IMR-90 (cell line): ENCODE results near the gene CLDN15. TPM values are rescaled to one million over a fixed set of nuclear protein-coding genes. Genes with fewer than 3 reads are reported as not detected.

Experiments used
- ATAC-seq: fragments of 200-7000 bp; cut with Tn5 transposase; 2 replicates; pipeline ENCODE4 v1.9.1; 2020; ENCODE audit warnings: low read depth, mild to moderate bottlenecking, moderate library complexity
- BruUV-seq: library from RNA; stranded (reverse); fragments of 400-500 nt; replicated peaks from 2 replicates; lab custom pipeline; 2021; lab: Mats Ljungman, UMichigan
- CTCF ChIA-PET: fragments of 300-600 bp; formaldehyde crosslinking; extraction: SDS; loops from one replicate; lab custom pipeline; 2021; ENCODE audit warnings: antibody characterized with exemption; lab: Yijun Ruan, JAX
- POLR2A ChIA-PET: fragments of 300-600 bp; sonication (Branson Sonifier 250); formaldehyde crosslinking; loops from one replicate; lab custom pipeline; 2022; ENCODE audit warnings: antibody characterized with exemption; ENCODE audit not compliant: unreplicated experiment; lab: Charles Lee
- DNase-seq: peaks from one replicate; pipeline ENCODE4 v3.0.0; 2013
- H2AFZ ChIP-seq: replicated peaks from 2 replicates; pipeline ENCODE3; 2013; ENCODE audit warnings: low read length, mild to moderate bottlenecking; ENCODE audit not compliant: poor library complexity
- H2AK5ac ChIP-seq: 2 replicates; pipeline ENCODE4 v1.6.1; 2013; ENCODE audit warnings: low read depth, low read length, inconsistent platforms
- H2AK9ac ChIP-seq: replicated peaks from 2 replicates; pipeline ENCODE3; 2013; ENCODE audit warnings: mild to moderate bottlenecking, low read depth, low read length, moderate library complexity; ENCODE audit not compliant: poor library complexity
- H2BK120ac ChIP-seq: 2 replicates; pipeline ENCODE4 v1.6.1; 2013; ENCODE audit warnings: low read depth, low read length, inconsistent platforms
- H2BK15ac ChIP-seq: 3 replicates; pipeline ENCODE4 v1.6.1; 2013; ENCODE audit warnings: low read depth, low read length, inconsistent platforms
- H2BK20ac ChIP-seq: 2 replicates; pipeline ENCODE4 v1.6.1; 2013; ENCODE audit warnings: low read depth, mild to moderate bottlenecking, inconsistent platforms, low read length, moderate library complexity
- H2BK5ac ChIP-seq: 2 replicates; pipeline ENCODE4 v1.6.1; 2013; ENCODE audit warnings: mild to moderate bottlenecking, low read depth, low read length, inconsistent platforms; ENCODE audit not compliant: poor library complexity, severe bottlenecking
- H3K14ac ChIP-seq: replicated peaks from 2 replicates; pipeline ENCODE4 v1.6.1; 2013; ENCODE audit warnings: low read depth, low read length, inconsistent platforms
- H3K18ac ChIP-seq: 2 replicates; pipeline ENCODE4 v1.6.1; 2013; ENCODE audit warnings: low read depth, low read length, control low read depth
- H3K23ac ChIP-seq: 2 replicates; pipeline ENCODE4 v1.6.1; 2013; ENCODE audit warnings: low read depth, low read length, inconsistent platforms
- H3K27ac ChIP-seq: 2 replicates; pipeline ENCODE4 v1.5.1; 2013; ENCODE audit warnings: mild to moderate bottlenecking, control low read depth, low read length; ENCODE audit not compliant: insufficient read depth
- H3K27me3 ChIP-seq: 2 replicates; pipeline ENCODE4 v1.6.1; 2013; ENCODE audit warnings: low read length; ENCODE audit not compliant: control insufficient read depth, insufficient read depth
- H3K36me3 ChIP-seq: 2 replicates; pipeline ENCODE4 v1.6.1; 2013; ENCODE audit warnings: low read length, mixed read lengths; ENCODE audit not compliant: control insufficient read depth, insufficient read depth
- H3K4ac ChIP-seq: 2 replicates; pipeline ENCODE4 v1.6.1; 2013; ENCODE audit warnings: low read depth, low read length, inconsistent platforms
- H3K4me1 ChIP-seq: 2 replicates; pipeline ENCODE4 v1.6.1; 2013; ENCODE audit warnings: low read length, mixed read lengths; ENCODE audit not compliant: control insufficient read depth, insufficient read depth
- H3K4me2 ChIP-seq: 2 replicates; pipeline ENCODE4 v1.6.1; 2013; ENCODE audit warnings: low read depth, mild to moderate bottlenecking, control low read depth, low read length, moderate library complexity
- H3K4me3 ChIP-seq: 2 replicates; pipeline ENCODE4 v1.5.1; 2013; ENCODE audit warnings: low read depth, mild to moderate bottlenecking, control low read depth, low read length, moderate library complexity; ENCODE audit not compliant: insufficient read depth
- H3K56ac ChIP-seq: 2 replicates; pipeline ENCODE4 v1.6.1; 2013; ENCODE audit warnings: low read length, inconsistent platforms; ENCODE audit not compliant: insufficient read depth; ENCODE audit errors: extremely low read depth
- H3K79me1 ChIP-seq, 2 experiments: 2 replicates each; pipeline ENCODE4 v1.6.1; 2013; ENCODE audit warnings: low read length in 2 of 2, inconsistent platforms in 1 of 2, low read depth in 1 of 2
- H3K9ac ChIP-seq: 2 replicates; pipeline ENCODE4 v1.6.1; 2013; ENCODE audit warnings: low read depth, low read length, control low read depth
- H3K9me1 ChIP-seq: 2 replicates; pipeline ENCODE4 v1.6.1; 2013; ENCODE audit warnings: low read length, inconsistent platforms; ENCODE audit not compliant: insufficient read depth
- H3K9me3 ChIP-seq: 2 replicates; pipeline ENCODE4 v1.6.1; 2013; ENCODE audit warnings: low read length; ENCODE audit not compliant: control insufficient read depth, insufficient read depth
- H4K20me1 ChIP-seq: 2 replicates; pipeline ENCODE4 v1.6.1; 2013; ENCODE audit warnings: low read length, inconsistent platforms; ENCODE audit not compliant: insufficient read depth
- H4K5ac ChIP-seq: 2 replicates; pipeline ENCODE4 v1.6.1; 2013; ENCODE audit warnings: mild to moderate bottlenecking, low read depth, low read length, control low read depth
- H4K8ac ChIP-seq, 2 experiments: 2 replicates each; pipeline ENCODE4 v1.6.1; 2013; ENCODE audit warnings: low read depth in 2 of 2, low read length in 2 of 2, control low read depth in 1 of 2, inconsistent platforms in 1 of 2
- H4K91ac ChIP-seq: 2 replicates; pipeline ENCODE4 v1.6.1; 2013; ENCODE audit warnings: low read depth, low read length, inconsistent platforms; ENCODE audit not compliant: insufficient read depth
- BHLHE40 ChIP-seq: fragments of 150-350 bp; IDR thresholded peaks from 2 replicates; pipeline ENCODE4 v1.6.1; 2016; ENCODE audit warnings: mild to moderate bottlenecking, low read depth, low read length
- CHD1 ChIP-seq: IDR thresholded peaks from 2 replicates; pipeline ENCODE4 v1.6.1; 2012; ENCODE audit warnings: low read depth, low read length, improper control_type of control experiment
- FOS ChIP-seq: fragments of 150-350 bp; IDR thresholded peaks from 2 replicates; pipeline ENCODE4 v1.6.1; 2016; ENCODE audit warnings: low read depth, low read length
- MAFK ChIP-seq: IDR thresholded peaks from 2 replicates; pipeline ENCODE4 v1.6.1; 2012; ENCODE audit warnings: low read depth, low read length, improper control_type of control experiment
- MAZ ChIP-seq: IDR thresholded peaks from 2 replicates; pipeline ENCODE4 v1.6.1; 2012; ENCODE audit warnings: low read depth, mild to moderate bottlenecking, low read length, improper control_type of control experiment, moderate library complexity, borderline replicate concordance
- MXI1 ChIP-seq: IDR thresholded peaks from 2 replicates; pipeline ENCODE4 v1.6.1; 2012; ENCODE audit warnings: low read depth, mild to moderate bottlenecking, low read length, moderate library complexity, borderline replicate concordance
- NFE2L2 ChIP-seq: fragments of 150-350 bp; IDR thresholded peaks from 2 replicates; pipeline ENCODE4 v1.6.1; 2016; ENCODE audit warnings: low read depth, mild to moderate bottlenecking, low read length
- POLR2A ChIP-seq: IDR thresholded peaks from 2 replicates; pipeline ENCODE4 v1.6.1; 2012; ENCODE audit warnings: mild to moderate bottlenecking, low read depth, low read length
- RAD21 ChIP-seq: IDR thresholded peaks from 2 replicates; pipeline ENCODE4 v1.6.1; 2012; ENCODE audit warnings: low read length, improper control_type of control experiment
- RCOR1 ChIP-seq: IDR thresholded peaks from 2 replicates; pipeline ENCODE4 v1.6.1; 2012; ENCODE audit warnings: mild to moderate bottlenecking, low read length, improper control_type of control experiment; ENCODE audit not compliant: insufficient replicate concordance
- RFX5 ChIP-seq: IDR thresholded peaks from 2 replicates; pipeline ENCODE4 v1.8.0; 2012; ENCODE audit warnings: low read depth, mild to moderate bottlenecking, low read length, moderate library complexity
- SMC3 ChIP-seq: fragments of 150-350 bp; IDR thresholded peaks from 2 replicates; pipeline ENCODE4 v1.6.1; 2016; ENCODE audit warnings: low read depth, mild to moderate bottlenecking, antibody characterized with exemption, low read length, moderate library complexity
- USF2 ChIP-seq: fragments of 150-350 bp; IDR thresholded peaks from 2 replicates; pipeline ENCODE4 v1.6.1; 2017; ENCODE audit warnings: mild to moderate bottlenecking, antibody characterized with exemption, low read length, low read depth
- WGBS, 2 experiments: methylation state at CpG; one replicate each; pipeline versions ENCODE4 v1.1.5 to v1.1.7; 2013; ENCODE audit warnings: missing lambda C conversion rate in 2 of 2; ENCODE audit not compliant: insufficient read length in 1 of 2; ENCODE audit errors: extremely low coverage in 2 of 2; 5-methylcytosine and 5-hydroxymethylcytosine counted together
- dilution Hi-C: fragments of 300-500 bp; cut with HindIII; formaldehyde crosslinking; loops from one replicate; pipeline ENCODE4 v1.14.3; 2018; ENCODE audit warnings: low sequenced_read_pairs; ENCODE audit not compliant: unreplicated experiment
- in situ Hi-C: fragments of 300-500 bp; cut with MboI; formaldehyde crosslinking; loops from 3 replicates; pipeline ENCODE4 v1.14.3; 2019; ENCODE audit warnings: low sequenced_read_pairs, inconsistent platforms, mixed read lengths
- intact Hi-C: fragments of 100-400 bp; cut with micrococcal nuclease; formaldehyde crosslinking; loops from 2 replicates; pipeline ENCODE4 v1.10.0; 2022
- polyA plus RNA-seq, 3 experiments: library from polyadenylated mRNA; depleted of rRNA; stranded (reverse); fragments of >200 nt; gene quantifications; 2 replicates each; pipeline ENCODE4 v1.2.3, GENCODE V29; 2012; ENCODE audit warnings: low replicate concordance in 1 of 3
- total RNA-seq: library from RNA; depleted of rRNA; stranded (reverse); fragments of >200 nt; gene quantifications from 2 replicates; pipeline ENCODE4 v1.2.3, GENCODE V29; 2012
- TF ChIP-seq, protein P1 (sequence below): fragments of 150-350 bp; IDR thresholded peaks from 2 replicates; pipeline ENCODE4 v1.6.1; 2016; ENCODE audit warnings: low read depth, mild to moderate bottlenecking, low read length, moderate library complexity, borderline replicate concordance
- TF ChIP-seq, protein P2 (sequence below): conservative IDR thresholded peaks from 2 replicates; pipeline ENCODE4 v1.5.1; 2012; ENCODE audit warnings: mild to moderate bottlenecking, low read depth, low read length, improper control_type of control experiment

Gene CLDN15
- total and polyA plus RNA-seq, 2 of the 4 experiments (the other 2 are of a cell fraction), result 0.72 to 5.4 TPM

GRCh38 chr7:101207459-101207858 is 30.1 kb downstream of the CLDN15 start:
- Histone ChIP-seq H3K9me3 (no peaks in the 10 kb centered on the region), H3K56ac (no peak overlapping the region), H3K18ac (no peak overlapping the region), H2BK120ac (no peak overlapping the region), H3K4ac (no peak overlapping the region), H3K27me3 (peaks cover 14% of the 10 kb centered on the region), H3K79me1 (no peaks in the 10 kb centered on the region), H2AK9ac (no peak overlapping the region), H2AFZ (no peak overlapping the region), H3K4me1 (no peaks in the 10 kb centered on the region), H2BK15ac (no peak overlapping the region), H4K8ac (no peak overlapping the region), H3K9me1 (no peaks in the 10 kb centered on the region), H4K20me1 (no peaks in the 10 kb centered on the region; the same call in 1 of the 2 replicates), H3K23ac (no peak overlapping the region), H3K27ac (no peak overlapping the region), H3K4me3 (no peak overlapping the region), H4K91ac (no peak overlapping the region), H3K14ac (no peak overlapping the region), H3K4me2 (no peak overlapping the region), H4K5ac (no peak overlapping the region), H2AK5ac (no peak overlapping the region), H3K9ac (no peak overlapping the region), H3K36me3 (peaks cover 45% of the 10 kb centered on the region), H2BK5ac (no peak overlapping the region), H2BK20ac (no peak overlapping the region)
- CTCF ChIA-PET, result interaction anchor here (0.6 to 1.1 kb wide), 2 partner anchors 14 to 56 kb away, joined by 3 read pairs; no protein-coding TSS in a partner anchor
- POLR2A ChIA-PET, result interaction anchor here (0.8 kb wide), 1 partner anchor 10 kb away, joined by 5 read pairs; the partner anchor contains the start of gene ZNHIT1
- ATAC-seq (no peak), DNase-seq (no peak)
- intact Hi-C loops, result no loop called here
- no TSS peak for BruUV-seq
- dilution Hi-C loops, result no loop called here
- WGBS, 2 experiments, result 88% methylated on average over 8 of the region's 17 CpGs; no CpG with 5 or more reads in 1 of the 2 experiments
- in situ Hi-C loops, result no loop called here
- TF ChIP-seq RAD21 (no peak), BHLHE40 (no peak), RCOR1 (no peak), MAFK (no peak), USF2 (no peak), MAZ (no peak), FOS (no peak), RFX5 (no peak), POLR2A (no peak), SMC3 (no peak), MXI1 (no peak), NFE2L2 (no peak), CHD1 (no peak)
- TF ChIP-seq, protein P1, sequence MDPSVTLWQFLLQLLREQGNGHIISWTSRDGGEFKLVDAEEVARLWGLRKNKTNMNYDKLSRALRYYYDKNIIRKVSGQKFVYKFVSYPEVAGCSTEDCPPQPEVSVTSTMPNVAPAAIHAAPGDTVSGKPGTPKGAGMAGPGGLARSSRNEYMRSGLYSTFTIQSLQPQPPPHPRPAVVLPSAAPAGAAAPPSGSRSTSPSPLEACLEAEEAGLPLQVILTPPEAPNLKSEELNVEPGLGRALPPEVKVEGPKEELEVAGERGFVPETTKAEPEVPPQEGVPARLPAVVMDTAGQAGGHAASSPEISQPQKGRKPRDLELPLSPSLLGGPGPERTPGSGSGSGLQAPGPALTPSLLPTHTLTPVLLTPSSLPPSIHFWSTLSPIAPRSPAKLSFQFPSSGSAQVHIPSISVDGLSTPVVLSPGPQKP, result no peak
- TF ChIP-seq, protein P2, sequence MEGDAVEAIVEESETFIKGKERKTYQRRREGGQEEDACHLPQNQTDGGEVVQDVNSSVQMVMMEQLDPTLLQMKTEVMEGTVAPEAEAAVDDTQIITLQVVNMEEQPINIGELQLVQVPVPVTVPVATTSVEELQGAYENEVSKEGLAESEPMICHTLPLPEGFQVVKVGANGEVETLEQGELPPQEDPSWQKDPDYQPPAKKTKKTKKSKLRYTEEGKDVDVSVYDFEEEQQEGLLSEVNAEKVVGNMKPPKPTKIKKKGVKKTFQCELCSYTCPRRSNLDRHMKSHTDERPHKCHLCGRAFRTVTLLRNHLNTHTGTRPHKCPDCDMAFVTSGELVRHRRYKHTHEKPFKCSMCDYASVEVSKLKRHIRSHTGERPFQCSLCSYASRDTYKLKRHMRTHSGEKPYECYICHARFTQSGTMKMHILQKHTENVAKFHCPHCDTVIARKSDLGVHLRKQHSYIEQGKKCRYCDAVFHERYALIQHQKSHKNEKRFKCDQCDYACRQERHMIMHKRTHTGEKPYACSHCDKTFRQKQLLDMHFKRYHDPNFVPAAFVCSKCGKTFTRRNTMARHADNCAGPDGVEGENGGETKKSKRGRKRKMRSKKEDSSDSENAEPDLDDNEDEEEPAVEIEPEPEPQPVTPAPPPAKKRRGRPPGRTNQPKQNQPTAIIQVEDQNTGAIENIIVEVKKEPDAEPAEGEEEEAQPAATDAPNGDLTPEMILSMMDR, result no peak
